HTERT RPE-1 (cell line): ENCODE data around the gene FIS1.
"Not testable (repeated sequence)": the region's sequence is repeated elsewhere in the genome, so short reads cannot be mapped to it uniquely, and the experiment has no call there.

Source experiments
- in situ Hi-C: fragments of 300-500 bp; cut with MboI; formaldehyde crosslinking; loops from 4 replicates; pipeline ENCODE4 v1.14.3; 2020; ENCODE audit warnings: low sequenced_read_pairs

The FIS1 gene

DNA sequence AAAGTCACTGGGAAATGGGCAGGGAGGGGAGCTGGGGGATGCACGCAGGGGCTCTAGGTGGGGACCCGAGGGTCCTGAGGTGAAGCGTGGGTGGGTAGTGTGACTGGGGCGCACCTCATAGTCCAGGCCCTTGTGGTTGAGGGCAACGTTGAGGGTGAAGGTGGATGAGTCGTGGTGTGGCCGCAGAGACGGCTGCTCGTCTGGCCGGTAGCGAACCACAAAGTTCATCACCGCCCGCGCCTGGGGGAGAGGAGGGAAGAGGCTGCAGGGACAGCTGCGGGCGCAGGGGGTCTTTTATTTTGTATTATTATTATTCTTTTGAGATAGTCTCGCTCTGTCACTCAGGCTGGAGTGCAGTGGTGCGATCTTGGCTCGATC is 38.2 kb downstream of the FIS1 start:
- in situ Hi-C loops: no loop called here

DNA sequence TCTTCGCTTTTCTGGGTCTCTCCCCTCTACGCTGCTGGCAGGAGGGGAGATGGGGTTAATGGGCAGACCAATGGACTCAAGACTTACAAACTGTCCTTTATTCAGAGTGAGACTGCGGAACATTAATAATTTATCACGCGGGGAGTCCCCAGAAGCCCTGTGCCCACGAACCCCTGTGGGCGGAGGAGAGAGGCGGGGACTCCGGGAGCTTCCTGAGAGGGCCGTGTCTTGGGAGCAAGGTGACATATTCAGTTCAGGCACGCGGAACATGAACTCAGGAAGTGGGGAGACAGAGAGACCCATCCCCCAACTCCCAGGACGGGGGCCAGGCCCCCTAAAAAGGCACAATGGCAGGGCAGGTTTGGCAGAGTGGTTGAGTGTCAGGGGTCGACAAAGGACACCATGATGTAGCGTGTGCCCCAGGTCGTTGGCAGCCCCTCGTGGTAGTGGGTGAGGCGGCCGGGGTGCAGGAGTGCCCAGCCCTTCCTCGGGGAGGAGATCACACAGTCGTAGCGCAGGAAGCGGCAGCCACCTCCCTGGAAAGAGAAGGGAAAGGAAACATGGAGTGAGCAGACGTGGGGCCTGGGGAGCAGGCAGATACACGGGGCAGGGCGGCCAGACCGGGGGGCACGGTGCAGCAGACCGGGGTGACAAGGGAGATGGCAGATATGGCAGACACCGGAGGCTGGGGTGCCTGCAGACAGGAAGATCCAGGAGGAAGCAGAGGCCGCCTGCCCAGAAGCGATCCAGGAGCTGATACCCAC is 38.8 kb downstream of the FIS1 start:
- in situ Hi-C loops: no loop called here

DNA sequence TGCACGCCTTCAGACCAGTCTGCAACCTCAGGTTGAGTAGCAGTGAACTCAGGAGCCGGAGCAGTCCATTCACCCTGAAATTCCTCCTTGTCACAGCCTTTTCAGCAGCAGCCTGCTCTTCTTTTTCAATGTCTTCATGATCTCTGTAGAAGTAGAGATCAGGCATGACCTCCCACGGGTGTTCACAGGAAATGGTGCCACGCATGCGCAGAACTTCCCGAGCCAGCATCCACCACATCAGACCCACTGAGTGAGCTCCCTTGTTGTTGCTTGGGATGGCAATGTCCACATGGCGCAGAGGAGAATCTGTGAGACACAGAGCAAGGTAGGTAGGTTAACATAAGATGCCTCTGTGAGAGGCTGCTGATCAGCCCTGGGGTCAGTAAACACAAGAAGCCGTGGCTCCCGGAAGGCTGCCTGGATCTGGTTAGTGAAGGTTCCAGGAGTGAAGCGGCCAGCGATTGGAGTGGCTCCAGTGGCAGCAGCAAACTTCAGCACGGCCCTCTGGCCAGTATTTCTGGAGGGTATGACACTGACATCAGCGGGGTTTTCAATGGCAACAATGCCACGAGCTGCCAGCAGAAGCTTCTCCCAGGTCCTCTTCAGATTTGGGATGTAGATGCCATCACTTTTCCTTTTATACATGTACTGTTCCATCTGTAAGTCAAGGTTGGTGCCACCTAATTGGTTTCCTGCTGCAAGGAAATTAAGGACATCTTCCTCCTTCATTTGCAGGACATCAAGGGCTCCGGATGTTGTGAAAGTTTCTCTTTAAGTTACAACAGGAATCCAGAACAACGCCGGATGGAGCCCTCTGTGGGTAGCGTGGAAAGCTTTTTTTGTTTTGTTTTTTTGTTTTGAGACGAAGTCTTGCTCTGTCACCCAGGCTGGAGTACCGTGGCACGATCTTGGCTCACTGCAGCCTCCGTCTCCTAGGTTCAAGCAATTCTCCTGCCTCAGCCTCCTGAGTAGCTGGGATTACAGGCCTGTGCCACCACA is 40.8 kb downstream of the FIS1 start:
- in situ Hi-C loops: not testable (repeated sequence)

DNA sequence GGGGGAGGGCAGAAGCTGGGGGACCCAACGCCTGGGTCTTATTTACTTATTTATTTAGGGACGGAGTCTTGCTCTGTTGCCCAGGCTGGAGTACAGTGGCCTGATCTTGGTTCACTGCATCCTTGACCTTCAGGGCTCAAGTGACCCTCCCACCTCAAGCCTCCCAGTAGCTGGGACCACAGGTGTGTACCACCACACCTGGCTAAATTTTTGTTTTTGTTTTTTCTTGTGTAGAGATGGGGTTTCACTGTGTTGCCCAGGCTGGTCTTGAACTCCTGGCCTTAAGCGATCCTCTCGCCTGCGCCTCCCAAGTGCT is 42.3 kb downstream of the FIS1 start:
- in situ Hi-C loops: no loop called here

DNA sequence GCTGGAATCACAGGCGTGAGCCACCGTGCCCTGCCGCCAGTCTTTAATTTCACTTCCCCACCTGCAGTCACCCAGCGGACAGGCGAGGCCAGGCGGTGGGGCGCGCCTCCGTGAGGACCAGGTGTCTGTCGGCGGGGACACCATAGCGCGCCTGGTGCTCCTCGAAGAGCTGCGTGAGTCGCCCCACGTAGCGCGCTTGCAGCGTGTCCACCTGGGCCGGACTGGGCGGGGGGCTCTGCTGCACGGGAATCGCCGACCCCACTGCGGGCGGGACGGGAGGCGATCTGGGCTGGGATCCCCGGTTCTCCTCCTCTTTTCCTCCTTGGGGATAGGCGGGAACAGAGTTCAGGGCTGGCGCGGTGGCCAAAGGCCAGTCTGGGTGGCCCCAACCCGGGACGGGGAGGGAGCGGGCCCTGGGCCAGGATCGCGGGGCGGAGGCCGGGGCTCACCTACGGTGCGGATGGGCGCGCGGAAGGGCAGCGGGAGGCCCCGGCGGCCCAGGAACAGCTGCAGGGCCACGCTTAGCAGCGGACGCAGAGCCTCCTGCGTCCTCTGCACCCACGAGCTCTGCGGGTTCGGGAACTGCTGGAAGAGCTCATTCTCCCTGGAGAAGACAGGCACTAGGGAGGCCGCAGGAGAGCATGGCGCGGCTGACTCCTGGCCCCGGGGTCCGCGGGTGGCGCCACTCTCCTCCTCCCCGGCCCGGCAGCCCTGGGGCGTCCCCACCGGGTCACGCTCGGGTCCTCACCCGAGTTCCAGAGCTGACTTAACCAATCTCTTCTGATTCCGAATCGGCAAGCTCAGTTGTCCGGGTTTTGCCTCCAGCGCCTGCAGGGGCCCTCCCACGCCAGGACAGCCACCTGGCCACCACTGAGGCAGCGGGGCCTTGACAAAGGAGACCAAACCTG is 42.9 kb downstream of the FIS1 start:
- in situ Hi-C loops: no loop called here

DNA sequence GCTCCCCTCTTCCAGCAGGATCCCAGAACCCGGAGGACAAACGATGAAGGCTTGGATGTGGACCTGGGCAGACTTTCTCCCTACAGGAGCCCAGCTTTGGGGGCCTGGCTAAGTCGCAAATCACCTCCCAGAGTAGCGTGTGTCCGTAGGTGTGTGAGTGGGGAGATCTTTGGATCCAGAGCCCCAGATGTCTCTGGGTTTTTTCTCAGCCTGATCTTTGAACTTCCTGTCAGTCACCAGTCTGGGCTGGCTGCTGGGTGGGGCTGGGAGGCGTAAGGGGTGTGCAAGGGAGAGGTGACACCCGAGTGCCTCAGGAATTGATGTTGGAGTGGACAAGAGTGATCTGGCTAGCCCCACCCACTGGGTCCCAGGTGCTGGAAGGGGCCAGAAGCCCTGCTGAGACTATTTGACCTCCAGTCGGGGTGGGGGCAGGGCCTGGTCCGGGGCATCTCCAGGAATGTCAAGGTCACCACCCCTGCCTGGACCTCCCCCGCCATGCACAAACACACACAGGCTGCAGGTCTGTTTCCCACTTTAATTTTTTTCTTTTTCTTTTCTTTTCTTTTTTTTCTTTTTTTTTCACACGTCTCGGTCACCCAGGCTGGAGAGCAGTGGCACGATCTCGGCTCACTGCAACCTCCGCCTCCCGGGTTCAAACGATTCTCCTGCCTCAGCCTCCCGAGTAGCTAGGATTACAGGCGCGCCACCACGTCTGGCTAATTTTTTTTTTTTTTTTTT is 43.9 kb downstream of the FIS1 start, which contains the start of gene MOGAT3:
MOGAT3 (minus strand) TSS at position 175 of the 738 bp plus-strand sequence. CDS start 182 bp downstream, outside the sequence.
- in situ Hi-C loops: no loop called here

DNA sequence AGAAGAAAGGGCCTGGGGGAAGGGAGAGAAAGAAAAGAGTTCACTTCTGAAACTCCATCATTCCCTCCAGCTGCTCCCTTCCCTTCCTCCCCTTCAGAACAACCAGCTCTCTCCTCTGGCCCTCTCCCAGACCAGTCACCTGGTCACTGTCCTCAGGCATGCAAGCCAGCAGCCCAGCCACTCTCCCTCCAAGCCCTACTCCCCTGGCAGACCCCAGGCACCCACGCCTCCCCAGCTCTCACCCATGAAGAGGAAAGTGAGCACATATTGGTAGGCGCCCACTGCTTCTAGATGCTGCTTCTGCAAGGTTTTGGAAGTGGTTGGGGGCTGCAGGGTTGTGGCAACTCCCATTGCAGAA is 44.4 kb downstream of the FIS1 start:
- in situ Hi-C loops: no loop called here

DNA sequence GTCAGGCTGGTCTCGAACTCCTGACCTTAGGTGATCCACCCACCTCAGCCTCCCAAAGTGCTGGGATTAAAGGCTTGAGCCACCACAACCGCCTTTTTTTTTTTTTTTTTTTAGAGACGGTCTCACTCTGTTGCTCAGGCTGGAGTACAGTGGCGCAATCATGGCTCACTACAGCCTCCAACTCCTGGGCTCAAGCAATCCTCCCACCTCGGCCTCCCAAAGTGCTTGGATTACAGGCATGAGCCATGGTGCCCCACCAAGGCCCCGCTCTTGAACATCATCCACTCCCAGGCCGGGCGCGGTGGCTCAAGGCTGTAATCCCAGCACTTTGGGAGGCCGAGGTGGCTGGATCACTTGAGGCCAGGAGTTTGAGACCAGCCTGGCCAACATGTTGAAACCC is 45.4 kb downstream of the FIS1 start:
- in situ Hi-C loops: not testable (repeated sequence)

DNA sequence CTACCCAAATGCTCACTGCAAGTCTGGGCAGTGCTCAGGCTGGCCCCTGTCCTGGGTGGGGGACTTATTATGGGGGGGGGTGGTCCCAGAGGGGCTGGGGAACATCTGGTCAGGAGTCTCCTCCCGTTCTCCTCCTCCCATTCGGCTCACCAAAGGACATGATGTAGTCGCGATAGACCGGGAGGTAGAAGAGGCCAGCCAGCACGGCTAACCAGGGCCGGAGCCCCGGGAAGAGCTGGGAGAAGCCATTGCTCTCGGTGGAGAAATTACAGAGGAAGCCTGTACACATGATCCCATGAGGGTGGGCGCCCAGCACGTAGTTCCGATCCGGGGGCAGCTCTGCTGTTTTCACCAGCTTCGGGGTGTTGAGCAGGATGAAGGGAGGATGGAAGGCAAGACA is 46.4 kb downstream of the FIS1 start:
- in situ Hi-C loops: no loop called here

DNA sequence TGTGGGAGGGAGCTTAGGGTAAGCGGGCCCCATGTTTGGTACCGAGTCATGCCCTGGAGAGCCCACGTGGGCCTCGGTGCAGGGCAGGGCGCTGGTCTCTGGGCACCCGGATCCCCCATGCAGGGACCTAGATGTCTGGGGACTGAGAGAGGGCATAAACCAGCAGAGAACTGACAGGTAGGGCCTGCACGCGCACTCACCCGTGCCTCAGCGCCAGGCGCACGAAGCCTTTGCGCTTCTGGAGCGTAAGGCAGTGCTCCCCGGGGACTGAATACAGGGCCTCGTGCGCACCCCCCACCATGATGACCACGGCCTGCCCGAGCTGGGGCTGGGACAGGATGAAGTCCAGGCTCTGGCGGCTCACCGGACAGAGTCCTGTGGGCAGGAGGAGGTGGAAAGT is 46.9 kb downstream of the FIS1 start:
- in situ Hi-C loops: no loop called here

DNA sequence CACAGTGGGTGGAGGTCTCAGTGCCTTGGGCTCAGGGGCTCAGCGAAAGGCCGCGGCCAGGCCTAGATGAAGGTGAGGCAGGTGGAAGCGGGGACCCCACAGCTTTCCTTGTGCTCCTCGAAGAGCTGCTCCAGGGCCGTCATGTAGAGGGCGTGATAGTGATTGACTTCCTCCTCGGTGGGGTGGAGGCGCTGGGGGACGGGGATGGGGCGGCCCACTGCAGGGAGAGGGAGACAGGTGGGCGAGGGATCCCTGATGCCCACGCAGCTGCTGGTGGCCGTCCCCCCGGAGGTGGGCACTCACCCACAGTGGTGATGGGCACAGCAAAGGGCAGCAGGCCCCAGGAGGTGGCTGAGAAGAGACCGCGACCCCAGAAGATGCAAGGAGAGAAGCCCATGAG is 49.0 kb downstream of the FIS1 start:
- in situ Hi-C loops: no loop called here
